Measurements from ENCODE around the gene MRO.
"Not testable (repeated sequence)": the region's sequence is repeated elsewhere in the genome, so short reads cannot be mapped to it uniquely, and the experiment has no call there.

GRCh38 chr18:50779021-50779420 lies 40.8 kb downstream of the MRO start:
- TF ChIP-seq ZFP3, CSDC2, ZNF8 (CRISPR knock-in tag; IDR thresholded peaks at IDR 0.05): not testable (repeated sequence)
